A673 (cell line): ENCODE data around the gene SMC5. TPM values are rescaled to one million over a fixed set of nuclear protein-coding genes. Genes with fewer than 3 reads are reported as not detected.

Experiments
- BruUV-seq: library from RNA; stranded (reverse); fragments of 400-500 nt; replicated peaks from 2 replicates; lab custom pipeline; 2021; lab: Mats Ljungman, UMichigan
- CTCF ChIA-PET: fragments of 300-600 bp; sonication (Branson Sonifier 250); formaldehyde crosslinking; loops from one replicate; lab custom pipeline; 2022; ENCODE audit warnings: antibody characterized with exemption; lab: Charles Lee
- POLR2A ChIA-PET: fragments of 300-600 bp; sonication (Branson Sonifier 250); formaldehyde crosslinking; loops from one replicate; lab custom pipeline; 2022; ENCODE audit warnings: antibody characterized with exemption; ENCODE audit not compliant: low non-redundant PET; lab: Charles Lee
- DNase-seq: peaks from one replicate; pipeline ENCODE4 v3.0.0-alpha.2; 2015; ENCODE audit warnings: low spot score
- H3K27ac ChIP-seq: fragments of 200-600 bp; sonication (generic); 2 replicates; pipeline ENCODE4 v1.5.1; 2016; ENCODE audit warnings: mixed run types, low read depth, mild to moderate bottlenecking, mixed read lengths, antibody characterized with exemption, low read length; ENCODE audit not compliant: poor library complexity, severe bottlenecking
- H3K27me3 ChIP-seq: fragments of 200-600 bp; sonication (generic); replicated peaks from 2 replicates; pipeline ENCODE4 v1.6.1; 2017; ENCODE audit warnings: mixed run types, low read depth, mild to moderate bottlenecking, mixed read lengths, antibody characterized with exemption, low read length; ENCODE audit not compliant: insufficient read depth, poor library complexity
- H3K36me3 ChIP-seq: fragments of 200-600 bp; sonication (generic); 2 replicates; pipeline ENCODE4 v1.6.1; 2016; ENCODE audit warnings: mixed run types, mild to moderate bottlenecking, mixed read lengths, antibody characterized with exemption, low read length; ENCODE audit not compliant: insufficient read depth, poor library complexity, severe bottlenecking
- H3K4me1 ChIP-seq: fragments of 200-600 bp; sonication (generic); 2 replicates; pipeline ENCODE4 v1.6.1; 2017; ENCODE audit warnings: mixed run types, mild to moderate bottlenecking, mixed read lengths, antibody characterized with exemption, low read length; ENCODE audit not compliant: insufficient read depth, poor library complexity, severe bottlenecking
- H3K4me3 ChIP-seq: fragments of 200-600 bp; sonication (generic); 2 replicates; pipeline ENCODE4 v1.5.1; 2016; ENCODE audit warnings: low read depth, mixed run types, mild to moderate bottlenecking, mixed read lengths, low read length; ENCODE audit not compliant: poor library complexity, severe bottlenecking
- H3K9me3 ChIP-seq: fragments of 200-600 bp; sonication (generic); 2 replicates; pipeline ENCODE4 v1.6.1; 2016; ENCODE audit warnings: mixed run types, low read depth, mild to moderate bottlenecking, mixed read lengths, antibody characterized with exemption, low read length; ENCODE audit not compliant: poor library complexity, severe bottlenecking
- EZH2 ChIP-seq: fragments of 200-600 bp; sonication (generic); IDR thresholded peaks from 2 replicates; pipeline ENCODE4 v1.6.1; 2017; ENCODE audit warnings: borderline replicate concordance, low read depth, mild to moderate bottlenecking, mixed read lengths, antibody characterized with exemption, low read length; ENCODE audit not compliant: poor library complexity, severe bottlenecking
- intact Hi-C: fragments of 100-400 bp; cut with micrococcal nuclease; formaldehyde crosslinking; loops from one replicate; pipeline ENCODE4 v1.10.0; 2022; ENCODE audit not compliant: unreplicated experiment
- total RNA-seq: library from RNA; stranded (reverse); gene quantifications from 2 replicates; pipeline ENCODE4 v1.2.3, GENCODE V29; 2021
- TF ChIP-seq, protein P1 (sequence below): fragments of 300-800, 200-600 bp; sonication (generic); conservative IDR thresholded peaks from 2 replicates; pipeline ENCODE4 v1.5.1; 2017; ENCODE audit warnings: low read depth, mild to moderate bottlenecking, antibody characterized with exemption, low read length, moderate library complexity, mixed read lengths

Gene SMC5
- total RNA-seq, 1 experiment from 2014 or later = 26.5 TPM

DNA sequence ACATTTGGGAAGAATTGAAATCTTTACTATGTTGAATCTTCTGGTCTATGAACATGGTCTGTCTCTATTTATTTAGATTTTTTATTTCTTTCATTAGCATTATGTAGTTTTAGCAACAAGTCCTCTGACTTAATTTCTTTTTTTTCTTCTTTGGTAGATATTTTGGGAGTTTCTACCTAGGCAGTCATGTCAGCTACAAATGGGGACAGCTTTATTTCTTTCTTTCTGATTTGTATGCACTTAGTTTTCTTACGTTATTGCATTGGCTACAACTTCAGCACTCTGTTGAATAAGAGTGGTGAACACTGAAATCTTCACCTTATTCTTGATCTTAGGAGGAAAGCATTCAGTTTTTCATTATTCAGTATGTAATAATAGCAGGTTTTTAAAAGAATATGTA is 33.5 kb downstream of the SMC5 start:
- peaks cover 35% of the 10 kb centered on the region for H3K36me3 ChIP-seq
- H3K4me1 ChIP-seq = no peaks in the 10 kb centered on the region
- CTCF ChIA-PET = no interaction called here
- no peak for DNase-seq
- H3K27me3 ChIP-seq = no peaks in the 10 kb centered on the region
- no peak overlapping the region for H3K4me3 ChIP-seq
- peaks cover 12% of the 10 kb centered on the region for H3K9me3 ChIP-seq
- POLR2A ChIA-PET = no interaction called here
- intact Hi-C loops = no loop called here
- no peak overlapping the region for H3K27ac ChIP-seq
- TF ChIP-seq EZH2 = no peak
- TF ChIP-seq, protein P1, sequence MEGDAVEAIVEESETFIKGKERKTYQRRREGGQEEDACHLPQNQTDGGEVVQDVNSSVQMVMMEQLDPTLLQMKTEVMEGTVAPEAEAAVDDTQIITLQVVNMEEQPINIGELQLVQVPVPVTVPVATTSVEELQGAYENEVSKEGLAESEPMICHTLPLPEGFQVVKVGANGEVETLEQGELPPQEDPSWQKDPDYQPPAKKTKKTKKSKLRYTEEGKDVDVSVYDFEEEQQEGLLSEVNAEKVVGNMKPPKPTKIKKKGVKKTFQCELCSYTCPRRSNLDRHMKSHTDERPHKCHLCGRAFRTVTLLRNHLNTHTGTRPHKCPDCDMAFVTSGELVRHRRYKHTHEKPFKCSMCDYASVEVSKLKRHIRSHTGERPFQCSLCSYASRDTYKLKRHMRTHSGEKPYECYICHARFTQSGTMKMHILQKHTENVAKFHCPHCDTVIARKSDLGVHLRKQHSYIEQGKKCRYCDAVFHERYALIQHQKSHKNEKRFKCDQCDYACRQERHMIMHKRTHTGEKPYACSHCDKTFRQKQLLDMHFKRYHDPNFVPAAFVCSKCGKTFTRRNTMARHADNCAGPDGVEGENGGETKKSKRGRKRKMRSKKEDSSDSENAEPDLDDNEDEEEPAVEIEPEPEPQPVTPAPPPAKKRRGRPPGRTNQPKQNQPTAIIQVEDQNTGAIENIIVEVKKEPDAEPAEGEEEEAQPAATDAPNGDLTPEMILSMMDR = no peak
- no TSS peak for BruUV-seq

DNA sequence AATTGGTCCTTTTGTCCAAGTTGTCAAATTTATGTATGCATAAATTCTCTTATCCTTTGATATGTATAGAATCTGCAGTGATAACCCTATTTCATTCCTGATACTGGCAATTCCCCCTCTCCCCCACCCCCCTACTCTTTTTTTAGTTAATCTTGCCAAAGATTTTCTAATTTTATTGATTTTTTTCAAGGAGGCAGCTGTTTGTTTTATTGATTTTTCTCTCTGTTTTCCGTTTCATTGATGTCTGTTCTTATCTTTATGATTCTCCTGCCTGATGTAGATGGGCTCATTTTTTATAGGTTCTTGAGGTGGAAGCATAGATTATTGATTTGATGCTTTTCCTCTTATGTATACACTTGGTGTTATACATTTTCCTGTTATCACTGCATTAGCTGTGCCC is 34.4 kb downstream of the SMC5 start:
- DNase-seq = no peak
- intact Hi-C loops = no loop called here
- no peak for TF ChIP-seq EZH2
- TF ChIP-seq, protein P1 = no peak
- H3K4me1 ChIP-seq = no peaks in the 10 kb centered on the region
- peaks cover 43% of the 10 kb centered on the region for H3K36me3 ChIP-seq
- H3K4me3 ChIP-seq = no peak overlapping the region
- peaks cover 12% of the 10 kb centered on the region for H3K9me3 ChIP-seq
- CTCF ChIA-PET = no interaction called here
- no peaks in the 10 kb centered on the region for H3K27me3 ChIP-seq
- no TSS peak for BruUV-seq
- no peak overlapping the region for H3K27ac ChIP-seq
- POLR2A ChIA-PET = no interaction called here

DNA sequence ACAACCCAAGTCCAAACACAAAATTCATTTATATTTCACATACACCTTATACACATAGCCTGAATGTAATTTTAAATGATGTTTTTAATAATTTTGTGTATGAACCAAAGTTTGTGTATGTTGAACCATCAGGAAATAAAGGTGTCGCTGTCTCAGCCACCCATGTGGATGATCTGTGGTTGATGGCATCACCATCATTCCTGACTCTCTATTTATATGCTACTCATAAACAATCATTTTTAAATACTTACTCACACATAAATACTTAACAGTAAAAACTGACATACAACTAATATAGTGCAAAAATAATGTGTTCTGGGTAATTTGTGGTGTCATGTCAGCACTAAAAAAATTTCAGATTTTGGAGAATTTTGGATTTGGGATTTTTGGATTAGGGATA is 38.4 kb downstream of the SMC5 start:
- BruUV-seq = no TSS peak
- Histone ChIP-seq H3K27me3 (no peaks in the 10 kb centered on the region), H3K4me1 (no peaks in the 10 kb centered on the region), H3K27ac (no peak overlapping the region), H3K36me3 (peaks cover 50% of the 10 kb centered on the region), H3K9me3 (peaks cover 4% of the 10 kb centered on the region), H3K4me3 (no peak overlapping the region)
- CTCF ChIA-PET = no interaction called here
- DNase-seq = no peak
- TF ChIP-seq, protein P1 = no peak
- no peak for TF ChIP-seq EZH2
- POLR2A ChIA-PET = no interaction called here
- intact Hi-C loops = no loop called here
